Measurements from ENCODE around the gene LIPI. TPM values are rescaled to one million over a fixed set of nuclear protein-coding genes. Genes with fewer than 3 reads are reported as not detected.

The LIPI gene
- total RNA-seq, result not detected in 3 replicates

- no peak for DNase-seq (ENCODE audit: low spot score in 2 of 2, unreplicated experiment in 2 of 2)
- Mint-ChIP-seq H3K4me1 (no peaks in the 10 kb centered on the region), H3K4me3 (no peak within 1 kb of the TSS), H3K36me3 (no peaks in the 10 kb centered on the region), H3K27ac (no peak within 1 kb of the TSS), H3K9me3 (peaks cover 8% of the 10 kb centered on the region), H3K27me3 (ENCODE audit: low read depth) (peaks cover 9% of the 10 kb centered on the region)
- TF ChIP-seq, protein P1, sequence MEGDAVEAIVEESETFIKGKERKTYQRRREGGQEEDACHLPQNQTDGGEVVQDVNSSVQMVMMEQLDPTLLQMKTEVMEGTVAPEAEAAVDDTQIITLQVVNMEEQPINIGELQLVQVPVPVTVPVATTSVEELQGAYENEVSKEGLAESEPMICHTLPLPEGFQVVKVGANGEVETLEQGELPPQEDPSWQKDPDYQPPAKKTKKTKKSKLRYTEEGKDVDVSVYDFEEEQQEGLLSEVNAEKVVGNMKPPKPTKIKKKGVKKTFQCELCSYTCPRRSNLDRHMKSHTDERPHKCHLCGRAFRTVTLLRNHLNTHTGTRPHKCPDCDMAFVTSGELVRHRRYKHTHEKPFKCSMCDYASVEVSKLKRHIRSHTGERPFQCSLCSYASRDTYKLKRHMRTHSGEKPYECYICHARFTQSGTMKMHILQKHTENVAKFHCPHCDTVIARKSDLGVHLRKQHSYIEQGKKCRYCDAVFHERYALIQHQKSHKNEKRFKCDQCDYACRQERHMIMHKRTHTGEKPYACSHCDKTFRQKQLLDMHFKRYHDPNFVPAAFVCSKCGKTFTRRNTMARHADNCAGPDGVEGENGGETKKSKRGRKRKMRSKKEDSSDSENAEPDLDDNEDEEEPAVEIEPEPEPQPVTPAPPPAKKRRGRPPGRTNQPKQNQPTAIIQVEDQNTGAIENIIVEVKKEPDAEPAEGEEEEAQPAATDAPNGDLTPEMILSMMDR (IDR thresholded peaks at IDR 0.05; ENCODE audit: unreplicated experiment), result no peak
Measured at GRCh38 chr21:14210738-14211137, at the start of gene LIPI. LIPI (minus strand) TSS chr21:14210955; CDS start chr21:14210845, 110 bp downstream.

GRCh38 chr21:14260174-14260764 lies 49.5 kb upstream of the LIPI start:
- H3K4me3 Mint-ChIP-seq, result no peak overlapping the region
- no peak overlapping the region for H3K27ac Mint-ChIP-seq
- TF ChIP-seq, protein P1 (IDR thresholded peaks at IDR 0.05; ENCODE audit: unreplicated experiment), result no peak

DNA sequence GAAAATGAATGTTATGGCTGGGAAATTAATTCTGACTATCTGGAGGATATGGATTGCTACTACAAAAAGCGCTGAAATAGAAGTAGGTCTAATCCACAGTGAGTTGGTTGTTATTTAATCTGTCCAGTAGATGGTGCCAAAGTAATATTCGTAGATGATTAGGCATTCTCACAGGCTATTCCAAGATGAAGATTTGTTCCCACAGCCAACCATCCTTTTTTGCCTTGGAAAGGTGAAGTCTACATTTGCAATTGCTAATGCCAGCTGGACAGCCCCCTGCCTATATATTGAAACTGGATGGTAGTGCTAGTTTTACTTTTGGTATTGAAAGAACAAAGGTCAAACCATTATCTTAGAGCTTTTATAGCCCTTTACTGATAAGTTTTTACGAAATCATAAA lies 49.0 kb upstream of the LIPI start:
- Mint-ChIP-seq H3K9me3 (no peaks in the 10 kb centered on the region), H3K36me3 (no peaks in the 10 kb centered on the region), H3K4me3 (no peak overlapping the region)

More at GRCh38 chr21:14260174-14260764, 49.5 kb upstream of the LIPI start:
- no peaks in the 10 kb centered on the region for H3K9me3 Mint-ChIP-seq
- no peaks in the 10 kb centered on the region for H3K36me3 Mint-ChIP-seq
- peaks cover 20% of the 10 kb centered on the region for H3K27me3 Mint-ChIP-seq (ENCODE audit: low read depth)
- no peak for DNase-seq (ENCODE audit: low spot score in 2 of 2, unreplicated experiment in 2 of 2)
- H3K4me1 Mint-ChIP-seq, result peaks cover 12% of the 10 kb centered on the region

GRCh38 chr21:14251336-14251735 lies 40.6 kb upstream of the LIPI start:
- Mint-ChIP-seq H3K4me3 (no peak overlapping the region), H3K27ac (no peak overlapping the region), H3K27me3 (ENCODE audit: low read depth) (peaks cover 5% of the 10 kb centered on the region), H3K4me1 (peaks cover 2% of the 10 kb centered on the region), H3K9me3 (peaks cover 28% of the 10 kb centered on the region), H3K36me3 (no peaks in the 10 kb centered on the region)
- no peak for DNase-seq (ENCODE audit: low spot score in 2 of 2, unreplicated experiment in 2 of 2)
- TF ChIP-seq, protein P1 (IDR thresholded peaks at IDR 0.05; ENCODE audit: unreplicated experiment), result no peak

More for the DNA sequence above, 49.0 kb upstream of the LIPI start:
- Mint-ChIP-seq H3K27ac (no peak overlapping the region), H3K4me1 (peaks cover 12% of the 10 kb centered on the region), H3K27me3 (ENCODE audit: low read depth) (peaks cover 20% of the 10 kb centered on the region)
- TF ChIP-seq, protein P1 (IDR thresholded peaks at IDR 0.05; ENCODE audit: unreplicated experiment), result peak; percentile 68
- no peak for DNase-seq (ENCODE audit: low spot score in 2 of 2, unreplicated experiment in 2 of 2)

- H3K4me1 Mint-ChIP-seq, result peaks cover 13% of the 10 kb centered on the region
- no peaks in the 10 kb centered on the region for H3K36me3 Mint-ChIP-seq
- H3K9me3 Mint-ChIP-seq, result peaks cover 46% of the 10 kb centered on the region
- H3K27ac Mint-ChIP-seq, result no peak overlapping the region
- TF ChIP-seq, protein P1 (IDR thresholded peaks at IDR 0.05; ENCODE audit: unreplicated experiment), result no peak
- no peaks in the 10 kb centered on the region for H3K27me3 Mint-ChIP-seq (ENCODE audit: low read depth)
- DNase-seq (ENCODE audit: low spot score in 2 of 2, unreplicated experiment in 2 of 2), result no peak
- H3K4me3 Mint-ChIP-seq, result no peak overlapping the region
Measured at GRCh38 chr21:14245711-14246110, 35.0 kb upstream of the LIPI start.
